Activated CD8-positive, alpha-beta T cell treated with anti-CD3 and anti-CD28 coated beads, Interleukin-2, amount 10 ng/mL, durations not matched to agents 7 days and 5 days (primary cell): ENCODE results near the gene TASP1. TPM values are rescaled to one million over a fixed set of nuclear protein-coding genes. Genes with fewer than 3 reads are reported as not detected.

Source experiments
- ATAC-seq: fragments of 150-1000 bp; cut with Tn5 transposase; one replicate; pipeline ENCODE4 v1.10.0; 2021; ENCODE audit warnings: moderate library complexity
- CTCF ChIA-PET: fragments of 350-600 bp; sonication (Branson Sonifier 250); formaldehyde crosslinking; loops from one replicate; lab custom pipeline; 2021; ENCODE audit warnings: antibody characterized with exemption; lab: Charles Lee
- POLR2A ChIA-PET: fragments of 350-600 bp; sonication (Branson Sonifier 250); formaldehyde crosslinking; loops from one replicate; lab custom pipeline; 2021; ENCODE audit warnings: antibody characterized with exemption; lab: Charles Lee
- DNase-seq: peaks from one replicate; pipeline ENCODE4 v3.0.0-alpha.2; 2020
- H3K27ac Mint-ChIP-seq: one replicate; pipeline ENCODE4 v1.8.0; 2021; ENCODE audit warnings: mild to moderate bottlenecking, mixed read lengths
- H3K27me3 Mint-ChIP-seq: one replicate; pipeline ENCODE4 v1.8.0; 2021; ENCODE audit warnings: low read depth, mixed read lengths
- H3K36me3 Mint-ChIP-seq: one replicate; pipeline ENCODE4 v1.8.0; 2021; ENCODE audit warnings: low read depth, mixed read lengths
- H3K4me1 Mint-ChIP-seq: one replicate; pipeline ENCODE4 v1.8.0; 2021; ENCODE audit warnings: low read depth, mixed read lengths
- H3K4me3 Mint-ChIP-seq: one replicate; pipeline ENCODE4 v1.8.0; 2021; ENCODE audit warnings: mild to moderate bottlenecking, mixed read lengths
- H3K9me3 Mint-ChIP-seq: one replicate; pipeline ENCODE4 v1.8.0; 2022; ENCODE audit warnings: mixed read lengths; ENCODE audit not compliant: insufficient read depth
- total RNA-seq, 2 experiments: library from RNA; stranded (reverse); gene quantifications; one replicate each; pipeline ENCODE4 v1.2.3, GENCODE V29; 2021

TASP1 gene
- total RNA-seq, 2 experiments from 2014 or later: 9.6 to 11.8 TPM

DNA sequence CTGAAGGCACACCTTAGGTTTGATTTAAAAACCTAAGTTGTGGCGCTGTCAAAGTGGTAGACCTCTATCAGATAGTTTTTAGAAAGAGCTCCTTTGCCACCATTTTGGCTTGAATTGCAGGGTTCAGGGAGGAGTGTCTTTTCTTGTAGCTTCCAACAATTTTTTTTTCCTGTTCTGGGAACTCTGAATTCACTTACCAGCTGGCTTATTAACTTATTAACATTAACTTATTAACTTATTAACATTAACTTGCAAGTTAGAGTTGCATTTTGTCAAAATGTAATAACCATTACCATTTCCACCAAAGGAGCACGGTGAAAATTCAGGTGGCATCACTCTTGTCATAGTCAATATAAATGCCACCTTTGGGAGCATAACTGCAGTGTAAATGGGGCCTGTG lies 235.7 kb downstream of the TASP1 start:
- Mint-ChIP-seq H3K27me3 (no peaks in the 10 kb centered on the region), H3K36me3 (no peaks in the 10 kb centered on the region), H3K4me1 (no peaks in the 10 kb centered on the region), H3K4me3 (no peak overlapping the region), H3K9me3 (no peaks in the 10 kb centered on the region), H3K27ac (no peak overlapping the region)
- ChIA-PET POLR2A (no interaction called here), CTCF (no interaction called here)
- ATAC-seq (no peak), DNase-seq (no peak)

DNA sequence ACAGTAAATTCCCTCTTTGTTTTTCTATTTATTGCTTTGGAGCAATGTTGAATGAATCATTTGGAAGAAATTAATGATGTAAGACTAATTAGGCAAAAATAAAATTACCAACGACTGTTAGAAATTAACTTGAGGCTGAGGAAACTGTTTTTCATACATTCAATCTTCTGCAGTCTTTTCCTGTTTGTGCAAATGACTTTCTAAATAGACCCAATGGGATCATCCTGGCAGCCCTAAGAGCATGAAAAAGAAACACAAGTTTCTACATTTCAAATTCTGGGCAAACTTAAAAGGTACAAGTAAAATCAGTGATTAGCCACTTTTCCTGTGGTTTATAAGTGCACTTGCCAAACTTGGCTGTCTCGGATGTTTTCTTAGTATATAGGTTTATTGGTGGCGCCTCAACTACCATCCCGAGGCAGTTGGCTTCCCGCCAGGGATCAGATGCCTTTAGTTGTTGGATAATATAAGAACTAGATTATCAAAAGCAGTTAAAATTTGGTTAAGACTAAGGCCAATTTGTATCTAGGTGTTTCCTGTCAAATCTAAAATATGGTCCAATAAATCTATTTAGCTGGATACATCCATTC lies 236.5 kb downstream of the TASP1 start:
- H3K9me3 Mint-ChIP-seq: no peaks in the 10 kb centered on the region
- ATAC-seq (no peak), DNase-seq (no peak)
- H3K4me3 Mint-ChIP-seq: no peak overlapping the region
- no peaks in the 10 kb centered on the region for H3K36me3 Mint-ChIP-seq
- ChIA-PET POLR2A (no interaction called here), CTCF (no interaction called here)
- peaks cover 4% of the 10 kb centered on the region for H3K4me1 Mint-ChIP-seq
- no peaks in the 10 kb centered on the region for H3K27me3 Mint-ChIP-seq
- H3K27ac Mint-ChIP-seq: no peak overlapping the region

GRCh38 chr20:13401596-13401995 lies 237.1 kb downstream of the TASP1 start:
- Mint-ChIP-seq H3K36me3 (no peaks in the 10 kb centered on the region), H3K4me3 (no peak overlapping the region), H3K27me3 (no peaks in the 10 kb centered on the region), H3K27ac (no peak overlapping the region), H3K4me1 (peaks cover 6% of the 10 kb centered on the region), H3K9me3 (no peaks in the 10 kb centered on the region)
- ATAC-seq (no peak), DNase-seq (no peak)
- CTCF ChIA-PET: no interaction called here
- POLR2A ChIA-PET: no interaction called here

- ChIA-PET POLR2A (no interaction called here), CTCF (no interaction called here)
- Mint-ChIP-seq H3K27ac (no peak overlapping the region), H3K4me1 (peaks cover 6% of the 10 kb centered on the region), H3K27me3 (no peaks in the 10 kb centered on the region), H3K9me3 (no peaks in the 10 kb centered on the region), H3K4me3 (no peak overlapping the region), H3K36me3 (no peaks in the 10 kb centered on the region)
- DNase-seq (no peak), ATAC-seq (no peak)
Observed at GRCh38 chr20:13400453-13400852, 238.3 kb downstream of the TASP1 start.

DNA sequence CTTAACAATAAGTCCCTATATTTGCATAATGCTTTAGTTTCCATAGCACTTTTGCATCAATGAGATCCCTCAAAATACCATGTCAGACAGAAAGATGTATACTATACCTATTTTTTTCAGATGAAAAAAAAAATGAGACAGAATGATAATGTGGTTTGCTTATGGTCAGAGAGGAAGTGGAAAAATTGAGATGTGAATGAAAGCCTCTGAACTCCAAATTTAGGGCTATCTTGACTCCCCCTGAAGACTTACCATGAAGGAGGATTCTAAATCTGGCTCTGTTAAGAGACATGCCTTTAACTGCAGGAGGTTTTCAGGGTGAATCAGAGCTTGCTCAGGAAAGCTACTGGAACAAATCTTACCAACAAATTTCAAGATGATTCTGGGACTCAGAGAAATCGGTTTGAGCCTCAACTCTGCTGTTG lies 241.4 kb downstream of the TASP1 start:
- Mint-ChIP-seq H3K4me3 (no peak overlapping the region), H3K9me3 (no peaks in the 10 kb centered on the region), H3K27ac (no peak overlapping the region), H3K36me3 (no peaks in the 10 kb centered on the region), H3K4me1 (peaks cover 6% of the 10 kb centered on the region), H3K27me3 (no peaks in the 10 kb centered on the region)
- ChIA-PET POLR2A (no interaction called here), CTCF (no interaction called here)
- ATAC-seq: no peak
- DNase-seq: no peak

- peaks cover 6% of the 10 kb centered on the region for H3K4me1 Mint-ChIP-seq
- no peaks in the 10 kb centered on the region for H3K27me3 Mint-ChIP-seq
- DNase-seq (no peak), ATAC-seq (no peak)
- ChIA-PET POLR2A (no interaction called here), CTCF (no interaction called here)
- H3K9me3 Mint-ChIP-seq: no peaks in the 10 kb centered on the region
- no peak overlapping the region for H3K27ac Mint-ChIP-seq
- H3K36me3 Mint-ChIP-seq: no peaks in the 10 kb centered on the region
- no peak overlapping the region for H3K4me3 Mint-ChIP-seq
Observed at GRCh38 chr20:13396826-13397225, 241.9 kb downstream of the TASP1 start.

DNA sequence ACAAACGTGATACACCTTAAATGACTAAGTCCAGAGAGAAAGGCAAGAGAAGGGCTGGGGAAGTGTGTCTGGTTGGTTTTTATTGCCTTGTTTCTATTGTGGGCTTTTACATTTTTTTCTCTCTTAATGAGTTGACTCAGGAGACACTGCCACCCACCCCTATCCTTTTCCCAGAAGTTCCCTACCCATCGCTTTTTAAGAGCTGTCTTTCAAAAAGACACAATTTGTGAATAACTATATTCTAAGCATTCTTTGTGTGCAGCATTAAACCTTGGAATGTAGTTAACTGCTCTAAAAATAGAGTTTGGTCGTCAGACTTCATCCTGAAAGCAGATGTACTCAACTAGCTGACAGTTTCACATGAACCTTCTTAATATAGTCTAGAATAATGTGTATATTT lies 242.7 kb downstream of the TASP1 start:
- Mint-ChIP-seq H3K4me3 (no peak overlapping the region), H3K36me3 (no peaks in the 10 kb centered on the region), H3K27ac (no peak overlapping the region), H3K9me3 (no peaks in the 10 kb centered on the region), H3K27me3 (no peaks in the 10 kb centered on the region), H3K4me1 (peaks cover 6% of the 10 kb centered on the region)
- DNase-seq (no peak), ATAC-seq (no peak)
- ChIA-PET CTCF (no interaction called here), POLR2A (no interaction called here)

DNA sequence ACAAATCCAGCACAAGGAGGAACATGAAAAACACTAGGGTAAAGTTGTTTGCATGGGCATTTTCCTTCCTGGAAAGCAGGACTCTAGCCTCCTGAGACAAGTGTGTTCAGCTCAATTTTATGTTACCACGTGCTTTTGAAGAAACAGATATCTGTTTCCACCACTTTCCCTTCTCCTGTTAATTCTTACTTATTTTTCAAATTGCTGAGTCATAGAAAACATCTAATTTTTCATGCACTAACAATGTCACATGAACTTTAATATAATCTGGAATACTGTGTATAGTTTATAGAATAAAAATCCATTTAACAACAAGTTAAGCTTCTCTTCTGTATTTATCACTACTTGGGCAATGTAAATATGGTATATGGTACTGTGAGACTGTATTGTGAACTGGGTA lies 243.5 kb downstream of the TASP1 start:
- H3K36me3 Mint-ChIP-seq: no peaks in the 10 kb centered on the region
- H3K4me3 Mint-ChIP-seq: no peak overlapping the region
- POLR2A ChIA-PET: no interaction called here

DNA sequence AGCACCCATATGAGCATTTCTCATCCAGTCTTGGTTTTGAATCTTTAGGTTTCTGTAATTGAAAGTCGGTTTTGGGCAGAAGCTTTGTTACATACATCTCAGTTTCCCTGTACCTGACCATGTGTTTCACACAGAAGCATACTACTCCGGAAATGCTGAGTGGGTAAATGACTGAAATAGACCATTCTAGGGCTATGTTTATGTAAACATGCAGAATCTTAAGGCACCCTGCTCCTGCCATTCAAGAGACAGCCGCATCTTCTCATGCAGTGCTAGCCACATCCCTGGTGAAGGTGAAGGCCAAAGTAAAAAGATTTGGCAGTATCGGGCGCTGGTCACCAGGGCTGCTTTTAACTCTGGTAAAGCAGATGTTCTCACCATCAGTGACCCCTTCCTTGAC lies 246.3 kb downstream of the TASP1 start:
- Mint-ChIP-seq H3K4me1 (peaks cover 3% of the 10 kb centered on the region), H3K27ac (no peak overlapping the region), H3K4me3 (no peak overlapping the region), H3K27me3 (no peaks in the 10 kb centered on the region), H3K9me3 (no peaks in the 10 kb centered on the region), H3K36me3 (peaks cover 9% of the 10 kb centered on the region)
- ChIA-PET POLR2A (no interaction called here), CTCF (no interaction called here)
- no peak for ATAC-seq
- DNase-seq: no peak

More for the DNA sequence above, 243.5 kb downstream of the TASP1 start:
- Mint-ChIP-seq H3K4me1 (peaks cover 6% of the 10 kb centered on the region), H3K9me3 (no peaks in the 10 kb centered on the region), H3K27me3 (no peaks in the 10 kb centered on the region), H3K27ac (no peak overlapping the region)
- DNase-seq: no peak
- ATAC-seq: no peak
- CTCF ChIA-PET: no interaction called here

GRCh38 chr20:13389115-13389514 lies 249.6 kb downstream of the TASP1 start:
- H3K4me1 Mint-ChIP-seq: no peaks in the 10 kb centered on the region
- ATAC-seq: no peak
- H3K27me3 Mint-ChIP-seq: no peaks in the 10 kb centered on the region
- H3K4me3 Mint-ChIP-seq: no peak overlapping the region
- no peak for DNase-seq
- no peaks in the 10 kb centered on the region for H3K9me3 Mint-ChIP-seq
- CTCF ChIA-PET: no interaction called here
- POLR2A ChIA-PET: no interaction called here
- H3K36me3 Mint-ChIP-seq: peaks cover 15% of the 10 kb centered on the region
- H3K27ac Mint-ChIP-seq: no peak overlapping the region

- no peaks in the 10 kb centered on the region for H3K4me1 Mint-ChIP-seq
- peaks cover 8% of the 10 kb centered on the region for H3K9me3 Mint-ChIP-seq
- H3K27me3 Mint-ChIP-seq: no peaks in the 10 kb centered on the region
- ATAC-seq (no peak), DNase-seq (no peak)
- ChIA-PET POLR2A (no interaction called here), CTCF (no interaction called here)
- H3K4me3 Mint-ChIP-seq: no peak overlapping the region
- peaks cover 14% of the 10 kb centered on the region for H3K36me3 Mint-ChIP-seq
- H3K27ac Mint-ChIP-seq: no peak overlapping the region
Observed at GRCh38 chr20:13384132-13384531, 254.6 kb downstream of the TASP1 start.

- Mint-ChIP-seq H3K9me3 (peaks cover 8% of the 10 kb centered on the region), H3K27ac (no peak overlapping the region), H3K27me3 (no peaks in the 10 kb centered on the region), H3K4me3 (no peak overlapping the region), H3K4me1 (no peaks in the 10 kb centered on the region), H3K36me3 (peaks cover 11% of the 10 kb centered on the region)
- CTCF ChIA-PET: no interaction called here
- ATAC-seq: no peak
- POLR2A ChIA-PET: no interaction called here
- no peak for DNase-seq
Observed at GRCh38 chr20:13382786-13383185, 255.9 kb downstream of the TASP1 start.
